OCI-LY1 (cell line): ENCODE measurements around the gene AOC3.

ENCODE experiments used
- H2AFZ ChIP-seq: fragments of 200-600 bp; sonication (generic), shearing (Covaris generic); 2 replicates; pipeline ENCODE4 v1.6.0; 2014; ENCODE audit warnings: antibody characterized with exemption, mild to moderate bottlenecking, low read length
- H3F3A ChIP-seq: fragments of 200-600 bp; sonication (generic), shearing (Covaris generic); 2 replicates; pipeline ENCODE4 v1.6.0; 2014; ENCODE audit warnings: mild to moderate bottlenecking, antibody characterized with exemption, low read length, moderate library complexity; ENCODE audit not compliant: insufficient read depth
- H3K27ac ChIP-seq: fragments of 200-600 bp; sonication (generic); 2 replicates; pipeline ENCODE4 v1.5.1; 2014; ENCODE audit warnings: low read length, mixed run types, mild to moderate bottlenecking, low read depth; ENCODE audit not compliant: poor library complexity, severe bottlenecking
- H3K27me3 ChIP-seq: fragments of 200-600 bp; sonication (generic); 2 replicates; pipeline ENCODE4 v1.6.0; 2014; ENCODE audit warnings: antibody characterized with exemption, mild to moderate bottlenecking, low read length, moderate library complexity; ENCODE audit not compliant: insufficient read depth
- H3K36me3 ChIP-seq: fragments of 200-600 bp; sonication (generic); 2 replicates; pipeline ENCODE4 v1.6.1; 2014; ENCODE audit warnings: mild to moderate bottlenecking, antibody characterized with exemption, low read length, moderate library complexity, mixed read lengths; ENCODE audit not compliant: insufficient read depth
- H3K4me1 ChIP-seq: fragments of 200-600 bp; sonication (generic); 2 replicates; pipeline ENCODE4 v1.5.1; 2014; ENCODE audit warnings: mild to moderate bottlenecking, low read length, moderate library complexity; ENCODE audit not compliant: insufficient read depth, severe bottlenecking
- H3K4me2 ChIP-seq: fragments of 200-600 bp; sonication (generic), shearing (Covaris generic); 2 replicates; pipeline ENCODE4 v1.6.1; 2014; ENCODE audit warnings: low read length
- H3K4me3 ChIP-seq: fragments of 200-600 bp; sonication (generic); 2 replicates; pipeline ENCODE4 v1.5.1; 2014; ENCODE audit warnings: low read length, low read depth, mild to moderate bottlenecking, mixed read lengths; ENCODE audit not compliant: poor library complexity, severe bottlenecking
- H3K79me2 ChIP-seq: fragments of 200-600 bp; shearing (Covaris generic); 2 replicates; pipeline ENCODE4 v1.6.1; 2016; ENCODE audit warnings: mixed run types, low read length, mixed read lengths; ENCODE audit not compliant: insufficient read depth
- H3K9ac ChIP-seq: fragments of 200-600 bp; sonication (generic), shearing (Covaris generic); 2 replicates; pipeline ENCODE4 v1.6.1; 2014; ENCODE audit warnings: mild to moderate bottlenecking, low read length, mixed read lengths
- H3K9me2 ChIP-seq: fragments of 200-600 bp; sonication (generic), shearing (Covaris generic); 2 replicates; pipeline ENCODE4 v1.6.1; 2014; ENCODE audit warnings: low read depth, mild to moderate bottlenecking, low read length, mixed read lengths
- H3K9me3 ChIP-seq: fragments of 200-600 bp; shearing (Covaris generic); 2 replicates; pipeline ENCODE4 v1.6.1; 2014; ENCODE audit warnings: low read length, mixed read lengths
- H4K20me1 ChIP-seq: fragments of 200-600 bp; sonication (generic), shearing (Covaris generic); 2 replicates; pipeline ENCODE4 v1.6.0; 2016; ENCODE audit warnings: mild to moderate bottlenecking, low read length; ENCODE audit not compliant: insufficient read depth
- EZH2 ChIP-seq: fragments of 200-600 bp; sonication (generic), shearing (Covaris generic); IDR thresholded peaks from 2 replicates; pipeline ENCODE4 v1.8.0; 2017; ENCODE audit warnings: borderline replicate concordance, mixed run types, mild to moderate bottlenecking, antibody characterized with exemption, low read length, moderate library complexity, mixed read lengths
- TF ChIP-seq, protein P1 (sequence below): fragments of 200-600 bp; sonication (generic), shearing (Covaris generic); IDR thresholded peaks from 2 replicates; pipeline ENCODE4 v1.5.1; 2017; ENCODE audit warnings: mild to moderate bottlenecking, antibody characterized with exemption, low read length, moderate library complexity, mixed read lengths

Gene AOC3

DNA sequence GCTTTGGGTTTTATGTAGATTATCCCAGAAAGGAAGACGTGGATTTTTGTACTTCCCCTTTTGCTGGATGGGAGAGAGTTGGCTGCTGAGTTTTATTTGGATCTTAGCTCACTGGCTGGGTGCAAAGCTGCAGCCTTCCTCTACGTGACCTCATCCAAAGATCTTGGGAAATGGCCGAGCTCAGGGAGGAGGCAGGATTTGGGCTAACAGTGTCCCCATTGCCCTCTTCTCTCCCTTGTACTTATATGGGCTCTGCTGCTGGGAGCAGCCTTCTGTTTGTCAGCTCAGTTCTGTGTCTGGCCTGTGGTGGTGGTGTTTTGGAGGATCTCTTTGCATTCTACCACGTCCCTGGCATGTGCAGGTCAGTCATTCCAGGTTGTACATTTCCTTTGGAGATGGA is 2.0 kb downstream of the AOC3 start:
- Histone ChIP-seq H3K9me2 (no peaks in the 10 kb centered on the region), H3F3A (no peaks in the 10 kb centered on the region), H3K9me3 (no peaks in the 10 kb centered on the region), H3K27me3 (no peaks in the 10 kb centered on the region), H3K4me2 (no peak overlapping the region), H3K9ac (no peak overlapping the region), H3K27ac (no peak overlapping the region), H3K4me3 (no peak overlapping the region), H2AFZ (no peak overlapping the region), H4K20me1 (no peaks in the 10 kb centered on the region), H3K36me3 (no peaks in the 10 kb centered on the region), H3K79me2 (no peaks in the 10 kb centered on the region), H3K4me1 (peaks cover 6% of the 10 kb centered on the region)
- TF ChIP-seq EZH2, result no peak
- TF ChIP-seq, protein P1, sequence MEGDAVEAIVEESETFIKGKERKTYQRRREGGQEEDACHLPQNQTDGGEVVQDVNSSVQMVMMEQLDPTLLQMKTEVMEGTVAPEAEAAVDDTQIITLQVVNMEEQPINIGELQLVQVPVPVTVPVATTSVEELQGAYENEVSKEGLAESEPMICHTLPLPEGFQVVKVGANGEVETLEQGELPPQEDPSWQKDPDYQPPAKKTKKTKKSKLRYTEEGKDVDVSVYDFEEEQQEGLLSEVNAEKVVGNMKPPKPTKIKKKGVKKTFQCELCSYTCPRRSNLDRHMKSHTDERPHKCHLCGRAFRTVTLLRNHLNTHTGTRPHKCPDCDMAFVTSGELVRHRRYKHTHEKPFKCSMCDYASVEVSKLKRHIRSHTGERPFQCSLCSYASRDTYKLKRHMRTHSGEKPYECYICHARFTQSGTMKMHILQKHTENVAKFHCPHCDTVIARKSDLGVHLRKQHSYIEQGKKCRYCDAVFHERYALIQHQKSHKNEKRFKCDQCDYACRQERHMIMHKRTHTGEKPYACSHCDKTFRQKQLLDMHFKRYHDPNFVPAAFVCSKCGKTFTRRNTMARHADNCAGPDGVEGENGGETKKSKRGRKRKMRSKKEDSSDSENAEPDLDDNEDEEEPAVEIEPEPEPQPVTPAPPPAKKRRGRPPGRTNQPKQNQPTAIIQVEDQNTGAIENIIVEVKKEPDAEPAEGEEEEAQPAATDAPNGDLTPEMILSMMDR, result no peak

DNA sequence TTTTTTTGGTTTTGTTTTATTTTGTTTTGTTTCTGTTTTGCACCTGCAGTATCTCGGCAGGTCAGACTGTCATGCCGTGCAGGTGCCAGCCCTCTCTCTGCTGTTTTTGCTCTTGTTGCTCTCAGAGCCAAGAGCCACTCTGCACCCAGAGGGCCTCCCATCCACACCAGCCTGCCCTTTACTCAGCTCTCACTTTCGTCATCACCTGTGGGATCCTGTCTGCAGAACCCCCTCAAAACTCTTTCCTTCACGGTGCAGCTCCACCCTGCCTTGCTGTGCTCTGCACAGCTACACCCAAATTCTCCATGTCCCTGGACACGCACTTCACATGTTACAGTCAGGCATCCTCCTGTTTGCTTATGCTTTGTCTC is 2.6 kb downstream of the AOC3 start:
- no peaks in the 10 kb centered on the region for H4K20me1 ChIP-seq
- H3K27ac ChIP-seq, result no peak overlapping the region
- TF ChIP-seq, protein P1, result no peak
- no peak for TF ChIP-seq EZH2
- H3K79me2 ChIP-seq, result no peaks in the 10 kb centered on the region
- no peak overlapping the region for H2AFZ ChIP-seq
- no peaks in the 10 kb centered on the region for H3K9me2 ChIP-seq
- no peak overlapping the region for H3K4me3 ChIP-seq
- no peaks in the 10 kb centered on the region for H3K9me3 ChIP-seq
- no peaks in the 10 kb centered on the region for H3K36me3 ChIP-seq
- no peaks in the 10 kb centered on the region for H3F3A ChIP-seq
- peaks cover 6% of the 10 kb centered on the region for H3K4me1 ChIP-seq
- H3K9ac ChIP-seq, result no peak overlapping the region
- no peaks in the 10 kb centered on the region for H3K27me3 ChIP-seq
- no peak overlapping the region for H3K4me2 ChIP-seq

DNA sequence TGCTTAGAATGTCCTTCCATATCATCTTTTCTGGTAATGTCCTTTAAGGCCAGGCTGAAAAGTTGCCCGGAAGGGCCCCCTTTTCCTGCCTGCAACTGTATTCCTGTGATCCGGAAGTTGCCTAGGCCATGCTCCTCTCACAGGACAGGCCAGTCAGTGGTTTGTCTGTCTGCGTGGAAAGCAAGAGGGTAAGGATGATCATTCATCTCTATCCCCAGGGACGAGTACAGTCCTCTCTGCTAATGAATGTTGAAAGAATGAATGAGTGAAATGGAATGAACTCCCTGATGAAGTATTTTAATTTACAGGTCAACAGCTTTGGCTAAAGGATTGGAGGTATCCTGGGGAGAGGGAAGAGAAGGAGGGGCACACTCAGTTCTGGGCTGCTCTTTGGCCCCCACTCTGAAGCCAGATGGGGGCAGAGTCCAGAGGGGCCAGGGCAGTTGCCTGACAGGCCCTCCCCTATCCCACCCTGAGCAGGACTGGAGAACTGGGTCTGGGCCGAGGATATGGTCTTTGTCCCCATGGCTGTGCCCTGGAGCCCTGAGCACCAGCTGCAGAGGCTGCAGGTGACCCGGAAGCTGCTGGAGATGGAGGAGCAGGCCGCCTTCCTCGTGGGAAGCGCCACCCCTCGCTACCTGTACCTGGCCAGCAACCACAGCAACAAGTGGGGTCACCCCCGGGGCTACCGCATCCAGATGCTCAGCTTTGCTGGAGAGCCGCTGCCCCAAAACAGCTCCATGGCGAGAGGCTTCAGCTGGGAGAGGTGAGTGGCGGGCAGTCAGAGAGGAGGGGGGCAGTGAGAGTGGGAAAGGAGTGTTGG is 3.2 kb downstream of the AOC3 start:
- TF ChIP-seq, protein P1, result no peak
- Histone ChIP-seq H2AFZ (no peak overlapping the region), H3K27me3 (no peaks in the 10 kb centered on the region), H3K79me2 (no peaks in the 10 kb centered on the region), H3K4me2 (no peak overlapping the region), H4K20me1 (no peaks in the 10 kb centered on the region), H3K9ac (no peak overlapping the region), H3K9me2 (no peaks in the 10 kb centered on the region), H3F3A (no peaks in the 10 kb centered on the region), H3K9me3 (no peaks in the 10 kb centered on the region), H3K4me3 (no peak overlapping the region), H3K27ac (no peak overlapping the region), H3K4me1 (peaks cover 6% of the 10 kb centered on the region), H3K36me3 (no peaks in the 10 kb centered on the region)
